Activated CD8-positive, alpha-beta memory T cell treated with anti-CD3 and anti-CD28 coated beads for 36 hours (primary cell): Measurements from ENCODE around the gene EMSY. TPM values are rescaled to one million over a fixed set of nuclear protein-coding genes. Genes with fewer than 3 reads are reported as not detected.
"Not testable (repeated sequence)": the region's sequence is repeated elsewhere in the genome, so short reads cannot be mapped to it uniquely, and the experiment has no call there.

ENCODE experiments used
- CTCF ChIA-PET: fragments of 350-600 bp; sonication (Branson Sonifier 250); formaldehyde crosslinking; loops from one replicate; lab custom pipeline; 2021; ENCODE audit warnings: antibody characterized with exemption; lab: Charles Lee
- POLR2A ChIA-PET: fragments of 350-600 bp; sonication (Branson Sonifier 250); formaldehyde crosslinking; loops from one replicate; lab custom pipeline; 2021; ENCODE audit warnings: antibody characterized with exemption; lab: Charles Lee
- total RNA-seq, 2 experiments: library from RNA; stranded (reverse); gene quantifications; one replicate each; pipeline ENCODE4 v1.2.3, GENCODE V29; 2021

The EMSY gene
- total RNA-seq, 2 experiments from 2014 or later = 22.0 to 26.8 TPM

- ChIA-PET CTCF (no interaction called here), POLR2A (no interaction called here)
Observed at GRCh38 chr11:76560219-76560618, 115.4 kb downstream of the EMSY start.

GRCh38 chr11:76561245-76561644 is 116.4 kb downstream of the EMSY start:
- ChIA-PET CTCF (no interaction called here), POLR2A (no interaction called here)

GRCh38 chr11:76562541-76562940 is 117.7 kb downstream of the EMSY start:
- ChIA-PET POLR2A (no interaction called here), CTCF (no interaction called here)

- ChIA-PET POLR2A (no interaction called here), CTCF (no interaction called here)
Observed at GRCh38 chr11:76564364-76564763, 119.5 kb downstream of the EMSY start.

GRCh38 chr11:76566811-76567210 is 122.0 kb downstream of the EMSY start:
- POLR2A ChIA-PET = no interaction called here
- CTCF ChIA-PET = no interaction called here

GRCh38 chr11:76567261-76567660 is 122.4 kb downstream of the EMSY start:
- ChIA-PET POLR2A (no interaction called here), CTCF (no interaction called here)

GRCh38 chr11:76568139-76568538 is 123.3 kb downstream of the EMSY start:
- CTCF ChIA-PET = no interaction called here
- POLR2A ChIA-PET = no interaction called here

GRCh38 chr11:76568621-76569020 is 123.8 kb downstream of the EMSY start:
- POLR2A ChIA-PET = no interaction called here
- CTCF ChIA-PET = no interaction called here

GRCh38 chr11:76572181-76572875 is 127.5 kb downstream of the EMSY start:
- POLR2A ChIA-PET, CTCF ChIA-PET: not testable (repeated sequence)

- ChIA-PET CTCF (no interaction called here), POLR2A (no interaction called here)
Observed at GRCh38 chr11:76574406-76574805, 129.6 kb downstream of the EMSY start.

GRCh38 chr11:76574879-76575278 is 130.1 kb downstream of the EMSY start:
- POLR2A ChIA-PET = no interaction called here

GRCh38 chr11:76577226-76577920 is 132.6 kb downstream of the EMSY start:
- POLR2A ChIA-PET = interaction anchor here (0.6 kb wide), 1 partner anchor 30 kb away, joined by 3 read pairs; no protein-coding TSS in a partner anchor
- CTCF ChIA-PET = no interaction called here

More at GRCh38 chr11:76574879-76575278, 130.1 kb downstream of the EMSY start:
- CTCF ChIA-PET = no interaction called here

- POLR2A ChIA-PET = no interaction called here
Observed at GRCh38 chr11:76577921-76578653, 133.3 kb downstream of the EMSY start.

GRCh38 chr11:76578654-76579055 is 133.8 kb downstream of the EMSY start:
- POLR2A ChIA-PET = no interaction called here
- CTCF ChIA-PET = interaction anchor here (1.3 kb wide), 1 partner anchor 94 kb away, joined by 4 read pairs; no protein-coding TSS in a partner anchor

More at GRCh38 chr11:76577921-76578653, 133.3 kb downstream of the EMSY start:
- CTCF ChIA-PET = interaction anchor here (1.3 kb wide), 1 partner anchor 95 kb away, joined by 4 read pairs; no protein-coding TSS in a partner anchor

- CTCF ChIA-PET = interaction anchor here (1.3 kb wide), 1 partner anchor 94 kb away, joined by 4 read pairs; no protein-coding TSS in a partner anchor
- POLR2A ChIA-PET = no interaction called here
Observed at GRCh38 chr11:76579056-76579751, 134.4 kb downstream of the EMSY start.

- POLR2A ChIA-PET = no interaction called here
- CTCF ChIA-PET = interaction anchor here (1.3 kb wide), 1 partner anchor 93 kb away, joined by 4 read pairs; no protein-coding TSS in a partner anchor
Observed at GRCh38 chr11:76579752-76580151, 134.9 kb downstream of the EMSY start.

- POLR2A ChIA-PET, CTCF ChIA-PET: not testable (repeated sequence)
Observed at GRCh38 chr11:76582471-76582870, 137.7 kb downstream of the EMSY start.

GRCh38 chr11:76587820-76588454 is 143.1 kb downstream of the EMSY start:
- ChIA-PET POLR2A (no interaction called here), CTCF (interaction anchor here (0.9 to 1.5 kb wide), 2 partner anchors 42 to 85 kb away, joined by 3 to 4 read pairs; no protein-coding TSS in a partner anchor)
